ENCODE results near the gene SPSB3. TPM values are rescaled to one million over a fixed set of nuclear protein-coding genes. Genes with fewer than 3 reads are reported as not detected.

Gene SPSB3
- total and polyA plus RNA-seq, 2 of the 13 experiments (the other 11 are each of a cell fraction or from before 2014, with no cell fraction given): 13.2 to 21.9 TPM

DNA sequence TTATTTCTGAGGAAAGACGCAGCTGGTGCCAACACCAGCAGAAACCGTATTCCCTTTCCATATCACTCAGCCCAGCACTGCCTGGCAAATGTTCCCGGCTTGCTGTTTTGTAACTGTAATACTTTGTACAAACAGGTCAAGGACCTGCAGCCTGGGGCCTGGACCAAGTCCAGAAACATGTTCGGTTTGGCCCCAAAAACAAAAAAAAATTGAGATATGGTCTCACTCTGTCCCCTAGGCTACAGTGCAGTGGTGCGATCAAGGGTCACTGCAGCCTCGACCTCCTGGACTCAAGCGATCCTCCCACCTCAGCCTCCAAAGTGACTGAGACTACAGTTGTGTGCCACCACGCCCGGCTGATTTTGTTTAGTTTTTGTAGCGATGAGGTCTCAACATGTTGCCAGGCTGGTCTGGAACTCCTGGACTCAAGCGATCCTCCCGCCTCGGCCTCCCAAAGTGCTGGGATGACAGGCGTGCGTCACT, 43.1 kb upstream of the SPSB3 start (continued):
- 0 out of 2 replicates have a peak, but pooled peaks have one; percentile 15 for TF ChIP-seq ZNF331 (CRISPR knock-in tag; IDR thresholded peaks at IDR 0.05)
- TF ChIP-seq SPEN (CRISPR knock-in tag; IDR thresholded peaks at IDR 0.05; ENCODE audit: low read depth): 0 out of 2 replicates have a peak, but pooled peaks have one; percentile 29
- TF ChIP-seq, protein P1, sequence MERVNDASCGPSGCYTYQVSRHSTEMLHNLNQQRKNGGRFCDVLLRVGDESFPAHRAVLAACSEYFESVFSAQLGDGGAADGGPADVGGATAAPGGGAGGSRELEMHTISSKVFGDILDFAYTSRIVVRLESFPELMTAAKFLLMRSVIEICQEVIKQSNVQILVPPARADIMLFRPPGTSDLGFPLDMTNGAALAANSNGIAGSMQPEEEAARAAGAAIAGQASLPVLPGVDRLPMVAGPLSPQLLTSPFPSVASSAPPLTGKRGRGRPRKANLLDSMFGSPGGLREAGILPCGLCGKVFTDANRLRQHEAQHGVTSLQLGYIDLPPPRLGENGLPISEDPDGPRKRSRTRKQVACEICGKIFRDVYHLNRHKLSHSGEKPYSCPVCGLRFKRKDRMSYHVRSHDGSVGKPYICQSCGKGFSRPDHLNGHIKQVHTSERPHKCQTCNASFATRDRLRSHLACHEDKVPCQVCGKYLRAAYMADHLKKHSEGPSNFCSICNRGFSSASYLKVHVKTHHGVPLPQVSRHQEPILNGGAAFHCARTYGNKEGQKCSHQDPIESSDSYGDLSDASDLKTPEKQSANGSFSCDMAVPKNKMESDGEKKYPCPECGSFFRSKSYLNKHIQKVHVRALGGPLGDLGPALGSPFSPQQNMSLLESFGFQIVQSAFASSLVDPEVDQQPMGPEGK (CRISPR knock-in tag; IDR thresholded peaks at IDR 0.05): peak; percentile 49
- peak; percentile 50; the same call in 1 of the 2 replicates for TF ChIP-seq REPIN1 (CRISPR knock-in tag; IDR thresholded peaks at IDR 0.05; ENCODE audit: borderline replicate concordance, low read depth)
- TF ChIP-seq MEF2D (CRISPR knock-in tag; IDR thresholded peaks at IDR 0.05): peak; percentile 65; the same call in 1 of the 2 replicates
- TF ChIP-seq ZNF383 (CRISPR knock-in tag; IDR thresholded peaks at IDR 0.05; ENCODE audit: borderline replicate concordance): no peak
- peak; percentile 27; the same call in 1 of the 2 replicates for TF ChIP-seq NFKB2 (CRISPR knock-in tag; IDR thresholded peaks at IDR 0.05; ENCODE audit: borderline replicate concordance)
- no peak for TF ChIP-seq NFYC (CRISPR knock-in tag; IDR thresholded peaks at IDR 0.05)
- 0 out of 2 replicates have a peak, but pooled peaks have one; percentile 22 for TF ChIP-seq ARNTL (CRISPR knock-in tag; IDR thresholded peaks at IDR 0.05)
- TF ChIP-seq RXRA (CRISPR knock-in tag; IDR thresholded peaks at IDR 0.05): peak; percentile 64; the same call in 1 of the 2 replicates
- no peak for TF ChIP-seq HMGA1 (CRISPR knock-in tag; conservative IDR thresholded peaks at IDR 0.05)
- no peak for TF ChIP-seq ZNF24 (IDR thresholded peaks at IDR 0.05)
- TF ChIP-seq FOXA1 (IDR thresholded peaks at IDR 0.05): no peak
- TF ChIP-seq FOXA1 (CRISPR knock-in tag; IDR thresholded peaks at IDR 0.05): peak; percentile 30; the same call in 1 of the 2 replicates
- TF ChIP-seq ZNF160 (CRISPR knock-in tag; IDR thresholded peaks at IDR 0.05): no peak
- TF ChIP-seq, protein P2, sequence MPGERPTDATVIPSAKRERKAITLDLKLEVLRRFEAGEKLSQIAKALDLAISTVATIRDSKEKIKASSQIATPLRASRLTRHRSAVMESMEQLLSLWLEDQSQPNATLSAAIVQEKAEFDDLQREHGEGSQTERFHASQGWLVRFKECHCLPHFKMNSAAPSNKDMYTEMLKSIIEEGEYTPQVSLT (CRISPR knock-in tag; IDR thresholded peaks at IDR 0.05; ENCODE audit: borderline replicate concordance, low read depth): no peak
- TF ChIP-seq ZNF232 (CRISPR knock-in tag; IDR thresholded peaks at IDR 0.05; ENCODE audit: borderline replicate concordance): 0 out of 2 replicates have a peak, but pooled peaks have one; percentile 24
- no peak for TF ChIP-seq SMAD3 (CRISPR knock-in tag; IDR thresholded peaks at IDR 0.05)
- TF ChIP-seq, protein P3, sequence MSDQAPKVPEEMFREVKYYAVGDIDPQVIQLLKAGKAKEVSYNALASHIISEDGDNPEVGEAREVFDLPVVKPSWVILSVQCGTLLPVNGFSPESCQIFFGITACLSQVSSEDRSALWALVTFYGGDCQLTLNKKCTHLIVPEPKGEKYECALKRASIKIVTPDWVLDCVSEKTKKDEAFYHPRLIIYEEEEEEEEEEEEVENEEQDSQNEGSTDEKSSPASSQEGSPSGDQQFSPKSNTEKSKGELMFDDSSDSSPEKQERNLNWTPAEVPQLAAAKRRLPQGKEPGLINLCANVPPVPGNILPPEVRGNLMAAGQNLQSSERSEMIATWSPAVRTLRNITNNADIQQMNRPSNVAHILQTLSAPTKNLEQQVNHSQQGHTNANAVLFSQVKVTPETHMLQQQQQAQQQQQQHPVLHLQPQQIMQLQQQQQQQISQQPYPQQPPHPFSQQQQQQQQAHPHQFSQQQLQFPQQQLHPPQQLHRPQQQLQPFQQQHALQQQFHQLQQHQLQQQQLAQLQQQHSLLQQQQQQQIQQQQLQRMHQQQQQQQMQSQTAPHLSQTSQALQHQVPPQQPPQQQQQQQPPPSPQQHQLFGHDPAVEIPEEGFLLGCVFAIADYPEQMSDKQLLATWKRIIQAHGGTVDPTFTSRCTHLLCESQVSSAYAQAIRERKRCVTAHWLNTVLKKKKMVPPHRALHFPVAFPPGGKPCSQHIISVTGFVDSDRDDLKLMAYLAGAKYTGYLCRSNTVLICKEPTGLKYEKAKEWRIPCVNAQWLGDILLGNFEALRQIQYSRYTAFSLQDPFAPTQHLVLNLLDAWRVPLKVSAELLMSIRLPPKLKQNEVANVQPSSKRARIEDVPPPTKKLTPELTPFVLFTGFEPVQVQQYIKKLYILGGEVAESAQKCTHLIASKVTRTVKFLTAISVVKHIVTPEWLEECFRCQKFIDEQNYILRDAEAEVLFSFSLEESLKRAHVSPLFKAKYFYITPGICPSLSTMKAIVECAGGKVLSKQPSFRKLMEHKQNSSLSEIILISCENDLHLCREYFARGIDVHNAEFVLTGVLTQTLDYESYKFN (CRISPR knock-in tag; conservative IDR thresholded peaks at IDR 0.05): peak; percentile 83
- no peak for TF ChIP-seq ZNF354B (CRISPR knock-in tag; IDR thresholded peaks at IDR 0.05)
- TF ChIP-seq, protein P4, sequence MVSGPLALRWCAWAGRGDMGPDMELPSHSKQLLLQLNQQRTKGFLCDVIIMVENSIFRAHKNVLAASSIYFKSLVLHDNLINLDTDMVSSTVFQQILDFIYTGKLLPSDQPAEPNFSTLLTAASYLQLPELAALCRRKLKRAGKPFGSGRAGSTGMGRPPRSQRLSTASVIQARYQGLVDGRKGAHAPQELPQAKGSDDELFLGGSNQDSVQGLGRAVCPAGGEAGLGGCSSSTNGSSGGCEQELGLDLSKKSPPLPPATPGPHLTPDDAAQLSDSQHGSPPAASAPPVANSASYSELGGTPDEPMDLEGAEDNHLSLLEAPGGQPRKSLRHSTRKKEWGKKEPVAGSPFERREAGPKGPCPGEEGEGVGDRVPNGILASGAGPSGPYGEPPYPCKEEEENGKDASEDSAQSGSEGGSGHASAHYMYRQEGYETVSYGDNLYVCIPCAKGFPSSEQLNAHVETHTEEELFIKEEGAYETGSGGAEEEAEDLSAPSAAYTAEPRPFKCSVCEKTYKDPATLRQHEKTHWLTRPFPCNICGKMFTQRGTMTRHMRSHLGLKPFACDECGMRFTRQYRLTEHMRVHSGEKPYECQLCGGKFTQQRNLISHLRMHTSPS (CRISPR knock-in tag; IDR thresholded peaks at IDR 0.05; ENCODE audit: low read depth): peak; percentile 31; the same call in 1 of the 2 replicates
- TF ChIP-seq SAP130 (CRISPR knock-in tag; IDR thresholded peaks at IDR 0.05; ENCODE audit: low read depth): peak; percentile 71
- TF ChIP-seq FOXA3 (CRISPR knock-in tag; IDR thresholded peaks at IDR 0.05): peak; percentile 10; the same call in 1 of the 2 replicates
- TF ChIP-seq PRPF4 (IDR thresholded peaks at IDR 0.05; ENCODE audit: low read depth, low read length, poor library complexity, severe bottlenecking): no peak
- TF ChIP-seq NCOA1 (CRISPR knock-in tag; IDR thresholded peaks at IDR 0.05): peak; percentile 71; the same call in 1 of the 2 replicates

Data from HepG2 (cell line).